HG02884 (cell line): ENCODE results near the gene PTCD3.

ENCODE experiments used
- ATAC-seq: cut with Tn5 transposase; IDR thresholded peaks from one replicate; pipeline ENCODE4 v1.9.1; 2021; ENCODE audit warnings: mild to moderate bottlenecking, moderate library complexity; ENCODE audit not compliant: unreplicated experiment

Gene PTCD3

DNA sequence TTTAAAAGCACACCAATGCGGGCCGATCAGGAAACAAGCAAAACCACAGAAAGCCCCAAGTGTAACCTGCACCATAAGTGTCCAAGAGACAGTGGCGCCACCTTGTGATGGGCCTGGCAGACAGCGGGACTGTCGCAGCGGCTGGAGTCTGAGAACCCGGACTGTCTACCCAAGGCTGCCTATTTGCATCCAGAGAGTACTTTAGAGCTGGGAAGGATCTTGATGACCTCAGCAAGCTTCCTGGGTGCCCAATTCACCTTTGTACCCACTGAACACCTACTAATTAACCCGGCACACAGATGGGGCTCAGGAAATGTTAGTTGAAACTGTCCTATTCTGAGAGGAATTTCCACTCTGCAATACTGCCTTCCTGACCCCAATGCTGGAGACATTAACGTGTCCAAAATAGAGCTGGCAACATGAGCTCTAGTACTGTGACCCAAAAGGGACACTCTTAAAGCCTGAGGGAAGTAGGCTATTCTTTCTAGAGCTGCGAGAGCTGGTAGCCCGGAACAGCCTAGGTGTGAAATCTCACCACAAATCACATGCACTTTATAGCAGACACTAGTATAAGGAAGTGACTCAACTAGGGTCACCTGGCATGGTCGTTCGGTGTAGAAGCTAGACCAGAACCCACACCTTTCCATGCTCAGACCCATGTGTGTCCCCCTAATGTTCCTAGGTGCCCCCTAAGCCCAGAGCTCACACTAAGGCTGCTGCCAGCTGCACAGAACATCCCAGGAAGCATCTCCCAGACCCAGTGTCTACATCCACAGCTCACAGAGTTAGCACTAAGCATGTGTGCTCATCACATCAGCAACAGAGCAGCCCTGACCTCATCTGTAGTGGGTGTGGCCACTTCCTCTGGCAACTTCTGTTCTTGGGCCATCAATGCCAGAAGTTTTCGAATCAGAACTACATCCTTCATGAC is 25.8 kb upstream of the PTCD3 start:
- ATAC-seq = peak; percentile 82

GRCh38 chr2:86081724-86082123 is 24.3 kb upstream of the PTCD3 start:
- ATAC-seq = no peak

DNA sequence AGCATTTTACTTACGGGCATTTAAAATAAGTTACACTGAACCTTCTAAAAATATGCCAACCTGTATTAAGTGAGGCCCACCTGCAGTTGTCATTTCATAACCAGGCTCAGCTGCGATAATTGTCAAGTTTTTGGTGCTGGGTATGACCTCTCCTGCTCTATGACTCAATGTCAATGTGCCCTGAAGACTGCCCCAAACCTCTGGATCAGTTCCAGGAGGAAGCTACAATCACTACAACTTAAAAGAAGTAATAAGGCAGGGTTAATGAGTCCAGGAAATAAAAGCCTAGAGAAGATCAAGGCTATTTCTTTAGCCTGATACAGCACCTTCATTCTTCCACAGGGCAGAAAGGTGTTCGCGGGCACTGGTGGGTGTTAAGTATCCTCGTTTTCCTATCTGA is 23.3 kb upstream of the PTCD3 start:
- ATAC-seq = no peak

DNA sequence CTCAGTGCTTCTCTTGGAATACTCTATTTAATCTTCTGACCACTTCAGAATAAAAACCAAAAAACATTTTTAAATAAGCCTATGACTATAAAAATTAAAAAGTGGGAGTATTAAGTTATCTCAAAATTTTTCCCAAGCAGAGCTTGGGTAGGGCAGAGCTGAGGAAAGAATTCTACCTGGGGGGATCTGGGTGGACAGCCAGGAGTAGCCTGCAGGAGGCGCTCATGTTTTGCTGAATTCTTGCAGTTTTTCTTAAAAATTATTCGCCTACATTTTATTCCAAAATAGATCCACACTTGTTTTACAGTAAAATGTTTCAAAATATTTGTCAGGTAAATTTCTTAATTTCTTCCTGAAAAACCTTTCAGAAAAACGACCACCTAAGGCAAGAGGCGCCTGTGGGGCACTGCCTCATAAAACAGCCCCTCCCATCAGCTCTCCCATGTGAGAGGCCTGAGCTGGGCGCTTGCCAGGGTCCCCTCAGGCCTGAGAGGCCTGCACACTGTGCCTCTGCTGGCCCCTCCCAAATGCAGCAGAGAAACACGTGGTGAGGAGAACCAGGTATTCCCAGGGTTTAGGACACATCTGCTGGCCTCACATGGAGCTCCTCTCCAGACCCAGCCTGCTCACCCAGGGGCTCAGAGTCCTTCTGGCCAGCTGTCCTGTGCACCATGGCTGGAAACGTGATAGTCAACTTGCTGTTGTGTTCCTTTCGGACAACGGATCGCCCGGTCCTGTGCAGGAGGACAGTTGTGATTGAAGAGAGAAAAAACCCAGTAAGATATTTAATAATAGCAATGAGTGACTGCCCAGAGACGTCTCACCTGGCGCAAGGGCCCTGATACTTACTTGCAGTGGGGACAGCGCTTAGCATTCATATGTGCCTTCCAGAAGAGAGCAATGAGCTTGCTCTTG is 17.8 kb upstream of the PTCD3 start:
- no peak for ATAC-seq

GRCh38 chr2:86094229-86094628 is 11.8 kb upstream of the PTCD3 start:
- no peak for ATAC-seq

DNA sequence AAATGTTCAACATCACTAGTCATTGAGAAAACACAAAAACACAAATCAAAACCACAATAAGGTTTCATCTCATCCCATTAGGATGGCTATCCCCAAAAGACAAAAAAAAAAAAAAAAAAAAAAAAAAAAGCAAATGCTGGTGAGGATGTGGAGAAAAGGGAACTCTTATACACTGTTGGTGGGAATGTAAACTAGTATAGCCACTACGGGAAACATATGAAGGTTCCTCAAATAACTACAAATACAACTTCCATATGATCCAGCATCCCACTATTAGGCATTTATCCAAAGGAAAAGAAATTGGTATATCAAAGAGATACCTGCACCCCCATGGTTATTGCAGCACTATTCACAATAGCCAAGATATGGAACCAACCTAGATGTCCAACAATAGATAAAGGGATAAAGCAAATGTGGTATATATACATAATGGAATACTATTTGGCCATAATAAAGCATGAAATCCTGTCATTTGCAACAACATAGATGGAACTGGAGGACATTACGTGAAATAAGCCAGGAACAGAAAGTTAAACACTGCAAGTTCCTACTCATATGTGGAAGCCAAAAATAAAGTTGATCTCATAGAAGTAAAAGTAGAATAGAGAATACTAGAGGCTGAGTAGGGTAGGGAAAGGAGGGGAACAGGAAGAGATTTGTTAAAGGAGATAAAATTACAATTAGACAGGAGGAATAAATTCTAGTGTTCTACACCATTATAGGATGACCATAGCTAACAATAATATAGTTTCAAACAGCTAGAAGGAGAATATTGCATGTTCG is 8.7 kb upstream of the PTCD3 start:
- ATAC-seq = no peak

DNA sequence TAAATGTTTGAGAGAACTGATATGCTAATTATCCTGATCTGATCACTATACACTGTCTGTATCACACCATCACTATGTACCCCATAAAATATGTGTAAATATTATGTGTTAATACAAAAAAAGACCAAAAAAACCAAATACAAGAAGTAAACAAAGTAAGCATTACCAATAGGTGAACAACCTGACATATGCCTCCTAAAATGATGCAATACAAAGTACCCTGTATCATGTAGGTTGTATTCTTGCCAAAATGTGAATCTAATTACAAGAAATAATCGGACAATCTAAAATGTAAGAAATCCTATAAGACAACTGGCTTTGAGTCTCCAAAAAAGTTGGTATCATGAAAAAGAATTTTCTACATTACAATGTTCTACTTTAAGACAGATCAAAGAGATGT is 8.1 kb upstream of the PTCD3 start:
- no peak for ATAC-seq

DNA sequence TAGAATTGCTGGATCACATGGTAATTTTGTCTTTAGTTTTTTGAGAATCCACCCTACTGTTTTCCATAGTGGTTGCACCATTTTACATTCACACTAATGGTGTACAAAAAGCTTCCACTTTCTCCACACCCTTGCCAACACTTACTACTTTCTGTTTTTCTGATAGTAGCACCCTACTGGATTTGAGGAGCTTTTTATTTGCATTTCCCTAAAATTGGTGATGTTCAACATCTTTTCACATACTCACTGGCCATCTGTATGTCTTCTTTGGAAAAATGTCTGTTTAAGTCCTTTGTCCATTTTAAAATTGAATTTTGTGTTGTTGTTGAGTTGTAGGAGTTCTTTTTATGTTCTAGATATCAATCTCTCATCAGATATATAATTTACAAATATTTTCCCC is 3.9 kb upstream of the PTCD3 start:
- ATAC-seq = no peak

GRCh38 chr2:86105252-86105968 is 625 bp upstream of the PTCD3 start, which contains the start of gene POLR1A:
POLR1A (minus strand) TSS chr2:86105886; CDS start chr2:86105776, 110 bp downstream.
- ATAC-seq = peak; percentile 61

- no peak for ATAC-seq
Measured at GRCh38 chr2:86107031-86107430, 996 bp downstream of the PTCD3 start.

GRCh38 chr2:86118130-86118529 is 12.1 kb downstream of the PTCD3 start:
- no peak for ATAC-seq

DNA sequence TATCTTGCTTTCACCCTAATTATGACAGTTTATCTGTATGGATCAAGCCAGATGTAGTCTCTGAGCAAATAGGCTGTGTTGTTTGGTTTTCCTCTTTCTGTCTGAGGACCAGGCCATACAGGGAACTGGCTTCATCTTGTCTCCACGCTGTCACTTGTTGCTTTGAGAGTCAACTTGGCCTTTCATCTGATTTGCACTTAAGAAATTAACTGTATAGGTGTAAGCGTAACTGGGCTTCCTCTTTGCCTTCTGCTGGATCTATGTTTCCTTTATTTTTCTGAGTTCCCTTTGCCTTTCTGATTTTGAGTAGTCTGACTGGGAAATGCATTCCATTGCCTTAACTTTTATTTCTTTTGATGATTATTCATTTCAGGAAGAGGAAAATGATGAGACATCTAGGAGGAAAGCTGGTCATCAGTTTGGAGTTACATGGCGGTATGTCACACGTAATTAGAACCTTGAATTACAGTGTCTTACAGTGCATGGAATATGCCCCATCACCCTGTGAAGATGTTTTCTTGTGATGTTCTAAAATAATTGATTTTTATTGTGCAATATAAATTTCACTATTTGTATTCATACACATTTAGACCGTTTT is 17.4 kb downstream of the PTCD3 start:
- ATAC-seq = no peak

DNA sequence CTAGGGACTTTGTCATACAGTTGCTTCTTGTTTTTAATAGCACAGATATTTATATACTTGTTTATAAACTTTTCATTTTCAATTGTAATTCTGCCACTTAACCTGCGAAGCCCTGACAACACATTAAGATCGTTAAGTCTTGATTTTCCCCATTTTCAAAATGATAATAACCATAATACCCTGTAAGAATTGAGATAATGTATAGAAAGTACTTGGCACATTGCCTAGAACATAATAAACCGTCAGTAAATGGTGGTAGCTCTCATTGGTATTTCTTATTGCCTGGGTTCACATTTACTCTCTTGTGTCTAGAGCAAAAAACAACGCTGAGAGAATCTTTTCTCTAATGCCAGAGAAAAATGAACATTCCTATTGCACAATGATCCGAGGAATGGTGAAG is 18.6 kb downstream of the PTCD3 start:
- ATAC-seq = no peak

DNA sequence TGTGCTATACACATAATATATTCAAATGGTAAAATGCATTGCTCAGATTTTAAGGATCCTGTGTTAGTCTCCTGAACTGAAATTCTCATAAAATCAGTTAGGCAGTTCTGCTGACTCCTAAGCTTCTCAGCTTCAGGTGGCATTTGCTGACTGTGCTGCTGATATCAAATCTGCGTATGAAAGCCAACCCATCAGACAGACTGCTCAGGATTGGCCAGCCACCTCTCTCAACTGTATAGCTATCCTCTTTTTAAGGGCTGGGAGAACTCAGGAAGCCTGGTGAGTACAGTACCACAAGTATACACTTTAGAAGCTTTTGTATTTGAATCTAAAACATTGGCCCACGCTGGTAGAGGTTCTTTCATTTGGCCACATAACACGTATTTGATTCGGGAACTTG is 28.7 kb downstream of the PTCD3 start:
- ATAC-seq = no peak

DNA sequence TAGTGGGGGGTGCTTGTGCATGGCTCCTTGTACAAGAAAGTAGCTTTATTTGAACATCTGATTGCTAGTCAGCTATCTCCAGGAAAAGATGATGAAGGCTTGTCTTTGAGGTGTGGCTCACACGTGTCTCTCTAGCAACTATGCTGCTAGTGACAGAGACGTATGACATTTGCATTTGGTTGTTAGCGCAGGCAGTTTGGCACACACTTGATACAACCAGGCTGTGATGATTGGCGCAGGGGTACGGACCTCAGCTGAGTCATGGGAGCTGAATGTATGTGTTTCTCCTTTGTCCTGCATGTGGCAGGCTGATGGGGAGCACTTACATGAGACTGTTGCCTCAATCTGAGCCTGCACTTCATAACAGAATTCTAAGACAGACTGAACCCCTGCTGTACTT is 29.6 kb downstream of the PTCD3 start:
- no peak for ATAC-seq

- no peak for ATAC-seq
Measured at GRCh38 chr2:86136141-86136540, 30.1 kb downstream of the PTCD3 start.

DNA sequence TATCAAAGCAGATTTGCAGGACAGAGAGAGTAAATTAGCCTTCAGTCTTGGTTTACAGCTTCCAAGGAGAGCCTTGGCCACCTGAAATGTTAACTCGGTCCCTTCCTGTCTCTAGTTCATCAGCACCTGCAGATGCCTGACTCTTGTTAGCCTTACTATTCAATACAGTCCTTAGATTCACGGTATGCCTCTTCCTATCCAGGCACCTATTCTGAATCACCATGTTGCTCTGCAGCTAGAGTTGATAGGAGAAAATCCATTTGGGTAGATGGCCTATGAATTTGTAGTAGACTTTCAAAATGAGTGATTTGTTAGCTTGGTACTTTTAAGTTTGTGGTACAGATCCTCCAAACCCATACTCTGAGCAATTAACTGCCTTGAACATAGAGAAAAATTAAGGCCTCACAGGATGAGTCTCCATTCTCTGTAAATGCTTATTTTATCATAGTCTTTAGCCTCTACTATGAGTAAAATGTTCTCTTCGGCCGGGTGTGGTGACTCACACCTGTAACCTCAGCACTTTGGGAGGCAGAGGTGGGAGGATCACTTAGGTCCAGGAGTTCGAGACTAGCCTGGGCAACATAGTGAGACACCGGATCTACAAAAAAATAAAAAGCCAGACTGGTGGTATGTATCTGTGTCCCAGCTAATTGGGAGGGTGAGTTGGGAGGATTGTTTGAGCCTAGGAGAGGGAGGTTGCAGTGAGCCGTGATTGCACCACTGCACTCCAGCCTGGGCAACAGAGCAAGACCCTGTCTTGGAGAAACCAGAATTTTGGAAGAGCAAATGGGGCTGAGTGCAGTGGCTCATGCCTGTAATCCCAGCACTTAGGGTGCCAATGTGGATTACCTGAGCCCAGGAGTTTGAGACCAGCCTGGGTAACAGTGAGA is 32.9 kb downstream of the PTCD3 start:
- no peak for ATAC-seq

DNA sequence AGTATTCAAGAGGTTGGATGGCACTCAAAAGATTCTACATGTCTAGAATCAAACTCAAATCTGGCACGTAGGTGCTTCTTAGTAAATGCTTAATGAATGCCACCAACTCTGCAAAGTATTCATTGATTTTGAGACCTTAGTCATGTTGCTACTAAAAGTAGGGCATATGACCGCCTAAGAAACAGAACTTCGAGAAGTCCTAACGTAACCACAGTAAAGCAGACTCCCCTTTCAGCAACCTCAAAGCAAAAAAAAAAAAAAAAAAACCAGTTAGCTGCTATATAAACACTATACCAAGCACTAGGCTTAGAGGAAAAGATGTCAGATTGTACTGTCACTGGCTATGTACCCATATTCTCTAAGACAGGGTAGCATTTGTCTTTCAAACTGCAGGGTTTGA is 33.9 kb downstream of the PTCD3 start:
- no peak for ATAC-seq

- no peak for ATAC-seq
Measured at GRCh38 chr2:86140969-86141392, 34.9 kb downstream of the PTCD3 start.
